Measurements from ENCODE around the gene ING3. TPM values are rescaled to one million over a fixed set of nuclear protein-coding genes. Genes with fewer than 3 reads are reported as not detected.

Gene ING3
- total and polyA plus RNA-seq, 10 donors: 10.2 to 40.9 (median 29.1) TPM

DNA sequence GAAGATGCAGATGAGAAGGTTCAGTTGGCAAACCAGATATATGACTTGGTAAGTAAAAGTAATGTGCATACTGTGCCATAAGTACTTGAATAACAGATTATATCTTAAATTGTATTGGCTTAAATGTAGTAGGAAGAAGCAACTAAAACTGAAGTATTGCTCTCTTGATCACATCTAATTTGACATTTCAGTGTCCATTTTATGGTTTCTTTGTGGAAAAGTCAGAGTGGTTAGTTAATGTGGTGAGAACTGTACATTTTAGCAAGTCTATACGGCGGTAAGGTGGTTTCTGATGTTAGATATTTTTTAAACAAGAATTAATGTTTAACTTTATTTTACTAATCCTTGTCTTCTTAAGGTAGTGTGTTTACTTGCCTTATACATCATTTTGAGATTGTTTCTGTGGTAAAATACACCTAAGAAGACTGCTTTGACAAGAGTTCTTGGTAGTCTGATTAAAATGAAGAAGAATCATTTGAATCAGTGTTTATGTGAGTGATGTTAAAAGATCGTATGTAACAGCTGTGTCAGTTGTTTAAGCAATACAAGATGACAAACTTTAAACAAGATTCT, 5.1 kb downstream of the ING3 start:
- Histone ChIP-seq H3K27ac (no peak overlapping the region), H3K4me3 (no peak overlapping the region), H3K36me3 (peaks cover 0 to 83% (median 46%) of the 10 kb centered on the region in 6 donors), H3K4me1 (peaks cover 8 to 46% (median 27%) of the 10 kb centered on the region in 6 donors), H3K9me3 (no peaks in the 10 kb centered on the region), H3K27me3 (replicated peaks in 1 of 7) (no peaks in the 10 kb centered on the region)
- 69 to 90% (median 76%) methylated on average over 3 of the region's 3 CpGs for WGBS, 5 donors
- DNase-seq: no peak
- intact Hi-C loops (cut with DNase I; ENCODE audit: low total_unique reads): no loop called here
- no peak for TF ChIP-seq POLR2A (IDR thresholded peaks at IDR 0.05)
- TF ChIP-seq, protein P1, sequence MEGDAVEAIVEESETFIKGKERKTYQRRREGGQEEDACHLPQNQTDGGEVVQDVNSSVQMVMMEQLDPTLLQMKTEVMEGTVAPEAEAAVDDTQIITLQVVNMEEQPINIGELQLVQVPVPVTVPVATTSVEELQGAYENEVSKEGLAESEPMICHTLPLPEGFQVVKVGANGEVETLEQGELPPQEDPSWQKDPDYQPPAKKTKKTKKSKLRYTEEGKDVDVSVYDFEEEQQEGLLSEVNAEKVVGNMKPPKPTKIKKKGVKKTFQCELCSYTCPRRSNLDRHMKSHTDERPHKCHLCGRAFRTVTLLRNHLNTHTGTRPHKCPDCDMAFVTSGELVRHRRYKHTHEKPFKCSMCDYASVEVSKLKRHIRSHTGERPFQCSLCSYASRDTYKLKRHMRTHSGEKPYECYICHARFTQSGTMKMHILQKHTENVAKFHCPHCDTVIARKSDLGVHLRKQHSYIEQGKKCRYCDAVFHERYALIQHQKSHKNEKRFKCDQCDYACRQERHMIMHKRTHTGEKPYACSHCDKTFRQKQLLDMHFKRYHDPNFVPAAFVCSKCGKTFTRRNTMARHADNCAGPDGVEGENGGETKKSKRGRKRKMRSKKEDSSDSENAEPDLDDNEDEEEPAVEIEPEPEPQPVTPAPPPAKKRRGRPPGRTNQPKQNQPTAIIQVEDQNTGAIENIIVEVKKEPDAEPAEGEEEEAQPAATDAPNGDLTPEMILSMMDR (IDR thresholded peaks at IDR 0.05 in 8 of 11, conservative IDR thresholded peaks at IDR 0.05 in 3 of 11): no peak
- no peak for TF ChIP-seq POLR2AphosphoS5 (IDR thresholded peaks at IDR 0.05)

DNA sequence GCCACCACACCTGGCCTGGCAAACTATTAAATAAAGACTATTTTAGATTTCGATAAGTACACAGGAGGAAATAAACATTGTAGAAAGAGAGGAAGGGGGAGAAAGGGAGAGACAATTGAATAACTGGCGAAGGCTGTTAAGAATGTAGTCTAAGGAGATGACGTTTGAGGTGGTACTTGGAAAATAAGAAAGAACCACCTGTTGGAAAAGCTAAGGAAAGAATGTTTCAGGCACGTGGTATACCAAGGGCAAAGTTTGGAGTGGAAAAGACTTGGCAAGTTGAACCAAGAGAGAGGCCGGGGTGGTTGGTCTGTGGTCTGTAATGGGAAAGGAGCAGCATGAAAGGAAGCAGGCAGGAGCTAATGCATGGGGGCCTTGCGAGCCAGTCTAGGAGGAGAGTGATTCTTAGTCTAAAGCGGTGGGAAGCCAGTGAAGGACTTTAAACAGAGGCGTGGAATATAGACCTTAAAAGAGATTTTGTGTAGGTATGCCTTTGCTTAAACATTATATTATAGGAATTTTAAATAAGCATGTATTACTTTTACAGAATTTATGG, 9.4 kb downstream of the ING3 start:
- DNase-seq: no peak
- intact Hi-C loops (cut with DNase I; ENCODE audit: low total_unique reads): no loop called here
- Histone ChIP-seq H3K4me1 (peaks cover 0 to 24% (median 12%) of the 10 kb centered on the region in 6 donors), H3K27me3 (replicated peaks in 1 of 7) (no peaks in the 10 kb centered on the region), H3K9me3 (no peaks in the 10 kb centered on the region), H3K36me3 (peaks cover 0 to 72% (median 35%) of the 10 kb centered on the region in 6 donors), H3K27ac (no peak overlapping the region), H3K4me3 (no peak overlapping the region)
- WGBS, 5 donors: 90 to 96% (median 96%) methylated on average over 8 of the region's 8 CpGs
- TF ChIP-seq POLR2AphosphoS5 (IDR thresholded peaks at IDR 0.05) (no peak), POLR2A (IDR thresholded peaks at IDR 0.05) (no peak)
- TF ChIP-seq, protein P1 (IDR thresholded peaks at IDR 0.05 in 8 of 11, conservative IDR thresholded peaks at IDR 0.05 in 3 of 11): no peak

DNA sequence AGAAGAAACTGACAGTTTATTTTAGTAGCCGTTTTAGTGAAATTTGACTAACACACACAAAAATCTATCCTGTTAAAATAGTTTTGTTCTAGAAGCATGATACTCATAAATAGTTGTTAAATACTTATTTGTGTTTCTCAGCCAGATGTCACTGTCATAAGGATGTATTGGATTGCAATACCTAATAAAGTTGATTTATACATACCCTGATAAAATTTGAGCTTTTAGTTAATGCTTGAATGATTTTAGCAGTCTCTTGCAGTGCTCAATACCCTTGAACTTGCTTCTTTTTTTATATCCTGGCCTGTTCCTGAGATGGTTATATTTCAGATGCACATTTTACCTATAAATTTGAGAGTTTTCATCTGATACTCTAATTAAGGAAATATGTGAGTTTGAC, 10.1 kb downstream of the ING3 start:
- peaks cover 0 to 72% (median 34%) of the 10 kb centered on the region in 6 donors for H3K36me3 ChIP-seq
- H3K4me3 ChIP-seq: no peak overlapping the region
- 71 to 93% (median 87%) methylated on average over 1 of the region's 1 CpG for WGBS, 5 donors
- H3K9me3 ChIP-seq: no peaks in the 10 kb centered on the region
- TF ChIP-seq POLR2AphosphoS5 (IDR thresholded peaks at IDR 0.05) (no peak), POLR2A (IDR thresholded peaks at IDR 0.05) (no peak)
- TF ChIP-seq, protein P1 (IDR thresholded peaks at IDR 0.05 in 8 of 11, conservative IDR thresholded peaks at IDR 0.05 in 3 of 11): no peak
- no peak for DNase-seq
- H3K27me3 ChIP-seq (replicated peaks in 1 of 7): no peaks in the 10 kb centered on the region
- peaks cover 0 to 23% (median 12%) of the 10 kb centered on the region in 6 donors for H3K4me1 ChIP-seq
- H3K27ac ChIP-seq: no peak overlapping the region
- intact Hi-C loops (cut with DNase I; ENCODE audit: low total_unique reads): no loop called here

DNA sequence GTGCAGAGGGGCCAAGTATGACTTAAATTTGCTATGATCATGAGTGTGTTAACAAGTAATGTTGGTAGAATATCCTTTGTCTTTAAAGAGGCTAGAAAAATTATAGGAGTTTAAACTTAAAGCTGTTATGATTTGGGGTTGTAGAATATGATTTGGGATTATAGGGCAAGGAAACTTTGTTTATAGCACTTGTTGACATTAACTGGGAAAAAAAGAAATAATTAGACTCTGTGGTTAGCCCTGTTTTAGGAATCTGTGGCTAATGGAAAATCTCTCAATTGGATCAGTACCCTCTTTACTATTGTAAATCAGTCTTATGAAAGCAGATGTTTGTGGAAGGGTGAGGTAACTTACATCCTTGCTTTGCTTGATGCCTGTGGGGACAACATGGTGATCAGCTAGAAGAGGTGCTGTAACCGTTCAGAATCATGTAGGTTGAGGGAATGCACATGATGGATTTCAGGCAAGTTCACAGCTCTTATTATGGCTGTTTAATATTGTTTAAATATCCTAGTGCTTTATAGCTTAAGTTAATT, 11.1 kb downstream of the ING3 start:
- Histone ChIP-seq H3K27ac (peak overlapping the region in 2 of 8 donors; percentile 35 to 44), H3K9me3 (no peaks in the 10 kb centered on the region), H3K36me3 (peaks cover 0 to 72% (median 32%) of the 10 kb centered on the region in 6 donors), H3K27me3 (replicated peaks in 1 of 7) (no peaks in the 10 kb centered on the region), H3K4me3 (no peak overlapping the region), H3K4me1 (peaks cover 0 to 23% (median 12%) of the 10 kb centered on the region in 6 donors)
- intact Hi-C loops (cut with DNase I; ENCODE audit: low total_unique reads): no loop called here
- 79 to 90% (median 84%) methylated on average over 1 of the region's 1 CpG for WGBS, 5 donors
- TF ChIP-seq, protein P1 (IDR thresholded peaks at IDR 0.05 in 8 of 11, conservative IDR thresholded peaks at IDR 0.05 in 3 of 11): no peak
- no peak for TF ChIP-seq POLR2A (IDR thresholded peaks at IDR 0.05)
- TF ChIP-seq POLR2AphosphoS5 (IDR thresholded peaks at IDR 0.05): no peak
- no peak for DNase-seq
